Upper lobe of left lung (tissue), 4 donors: ENCODE measurements around the gene RABGGTB.

ENCODE experiments used
- CTCF ChIP-seq, 6 experiments: fragments of 450-650 bp in 4 of 6; fragments of 200-600 bp in 2 of 6; sonication (generic) in 2 of 6; IDR thresholded peaks; one replicate each; pipeline ENCODE4 v1.5.1; 2016 to 2019; ENCODE audit warnings: antibody characterized with exemption in 6 of 6
- EP300 ChIP-seq, 4 donors: sonication (generic); formaldehyde crosslinking; IDR thresholded peaks; one replicate each; pipeline ENCODE4 v1.5.1; 2017; ENCODE audit warnings: antibody characterized with exemption in 4 of 4, control low read depth in 2 of 4
- POLR2A ChIP-seq, 4 donors: fragments of 450-650 bp; IDR thresholded peaks; one replicate each; pipeline ENCODE4 v1.5.1; 2016 to 2017; ENCODE audit warnings: antibody characterized with exemption in 4 of 4, mild to moderate bottlenecking in 2 of 4
- POLR2AphosphoS5 ChIP-seq, 2 donors: sonication (generic); formaldehyde crosslinking; IDR thresholded peaks; one replicate each; pipeline ENCODE4 v1.5.1; 2017; ENCODE audit warnings: antibody characterized with exemption in 2 of 2

DNA sequence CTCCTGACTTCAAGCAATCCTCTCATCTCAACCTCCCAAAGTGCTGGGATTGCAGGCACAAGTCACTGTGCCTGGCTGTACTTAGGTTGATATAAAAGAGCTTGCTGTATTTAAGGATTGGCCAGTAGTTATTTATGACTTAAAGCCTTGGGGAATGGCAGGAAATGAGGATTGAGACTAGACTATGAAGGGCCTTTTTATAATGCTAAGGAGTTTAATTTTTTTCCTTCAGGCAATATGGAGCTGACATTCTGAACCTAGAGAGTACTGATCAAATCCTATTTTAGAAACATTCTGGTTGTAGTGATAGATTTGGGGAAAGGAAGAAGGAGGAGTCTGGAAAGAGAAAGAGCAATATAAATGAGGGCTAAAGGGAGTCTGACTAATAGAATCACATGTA lies 55.4 kb downstream of the RABGGTB start:
- TF ChIP-seq CTCF (IDR thresholded peaks at IDR 0.05) (no peak), POLR2A (IDR thresholded peaks at IDR 0.05) (no peak), EP300 (IDR thresholded peaks at IDR 0.05) (no peak), POLR2AphosphoS5 (IDR thresholded peaks at IDR 0.05) (no peak)
